HG03342 (cell line): ENCODE measurements around the gene BUD31.

Source experiments
- ATAC-seq: cut with Tn5 transposase; IDR thresholded peaks from one replicate; pipeline ENCODE4 v1.9.1; 2021; ENCODE audit warnings: mild to moderate bottlenecking, moderate library complexity; ENCODE audit not compliant: unreplicated experiment

The BUD31 gene

DNA sequence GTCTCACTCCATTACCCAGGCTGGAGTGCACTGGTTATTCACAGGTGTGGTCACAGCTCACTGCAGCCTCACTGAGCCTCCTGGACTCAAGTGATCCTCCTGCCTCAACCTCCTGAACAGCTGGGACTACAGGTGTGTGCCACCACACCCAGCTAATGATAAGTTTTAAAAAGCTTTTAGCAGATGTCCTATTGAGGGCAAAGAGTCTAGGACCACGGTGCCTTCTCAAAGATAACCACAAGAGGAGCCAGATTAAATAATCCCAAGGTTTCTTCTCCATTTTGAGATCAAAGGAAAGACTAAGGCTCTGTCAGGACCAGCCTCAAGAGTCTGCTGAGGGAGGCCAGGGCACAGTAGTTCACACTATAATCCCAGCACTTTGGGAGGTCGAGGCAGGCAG, 52.5 kb downstream of the BUD31 start:
- no peak for ATAC-seq

DNA sequence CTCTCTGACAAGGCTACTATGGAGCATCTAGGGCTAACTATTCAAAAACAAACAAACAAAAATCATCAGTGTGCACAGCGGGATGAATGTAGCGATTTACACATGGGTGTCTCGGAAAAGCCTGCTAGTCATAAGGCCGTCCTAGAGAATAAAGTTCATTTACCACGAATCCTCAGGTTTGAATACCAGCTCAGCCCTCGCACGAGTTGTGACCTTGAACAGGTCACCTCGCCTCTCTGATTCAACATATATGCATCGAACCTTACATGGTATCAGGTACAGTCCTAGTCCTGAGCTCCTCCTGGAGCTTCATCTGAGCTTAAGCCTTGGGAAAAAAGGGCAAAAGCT, 56.6 kb downstream of the BUD31 start:
- no peak for ATAC-seq

DNA sequence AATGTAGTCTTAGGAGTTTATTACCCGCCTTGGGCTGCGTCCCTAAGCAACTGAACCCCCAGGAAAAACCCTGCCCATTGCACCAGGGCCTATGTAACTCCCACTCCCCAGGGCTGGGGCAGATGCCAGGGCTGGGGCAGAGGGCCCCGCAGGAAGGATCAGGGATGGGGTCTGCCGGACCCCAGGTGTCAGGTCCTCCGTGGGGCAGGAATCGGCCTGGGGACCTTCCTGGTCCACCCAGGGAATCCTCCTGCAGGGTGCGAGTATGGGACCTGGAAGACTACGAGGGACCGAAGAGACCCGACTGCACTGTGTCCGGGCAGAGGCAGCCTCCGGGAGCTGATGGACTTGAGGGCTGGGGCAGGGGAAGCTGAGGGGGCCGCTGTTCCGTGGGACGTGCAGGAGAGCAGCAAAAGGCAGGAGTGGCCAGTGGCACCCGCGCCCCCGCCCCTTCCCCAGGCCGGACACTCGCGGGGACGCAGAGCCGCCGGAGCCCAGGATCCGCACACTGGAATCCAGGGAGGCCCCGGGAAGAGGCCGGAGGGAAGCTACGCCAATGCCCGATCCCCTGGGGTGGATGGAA, 59.7 kb downstream of the BUD31 start:
- ATAC-seq = no peak
